HepG2 (cell line): ENCODE results near the gene MORN3. TPM values are rescaled to one million over a fixed set of nuclear protein-coding genes. Genes with fewer than 3 reads are reported as not detected.

ENCODE experiments used
- ASH2L ChIP-seq: fragments of 300-600, 200-600 bp; sonication (generic); IDR thresholded peaks from 2 replicates; pipeline ENCODE4 v1.7.0; 2017; ENCODE audit warnings: low read depth, mild to moderate bottlenecking, moderate library complexity, mixed read lengths, low read length; ENCODE audit not compliant: insufficient read length
- NFAT5 ChIP-seq: sonication (generic); formaldehyde crosslinking; IDR thresholded peaks from 2 replicates; pipeline ENCODE4 v1.4.0; 2020; ENCODE audit warnings: missing genetic modification reagents
- PBX3 ChIP-seq: sonication (generic); formaldehyde crosslinking; IDR thresholded peaks from 2 replicates; pipeline ENCODE4 v1.8.1; 2023; ENCODE audit warnings: missing genetic modification reagents, inconsistent platforms, borderline replicate concordance
- PITX1 ChIP-seq: sonication (generic); formaldehyde crosslinking; IDR thresholded peaks from 2 replicates; pipeline ENCODE4 v1.5.1; 2020; ENCODE audit warnings: mild to moderate bottlenecking, missing genetic modification reagents
- THAP11 ChIP-seq: IDR thresholded peaks from 2 replicates; pipeline ENCODE4 v1.6.1; 2016; ENCODE audit warnings: missing biosample characterization, missing genetic modification reagents
- ZMAT3 ChIP-seq: sonication (generic); formaldehyde crosslinking; conservative IDR thresholded peaks from 2 replicates; pipeline ENCODE4 v1.7.0; 2021; ENCODE audit warnings: missing genetic modification reagents
- ZNF207 ChIP-seq: fragments of 450-650 bp; IDR thresholded peaks from 2 replicates; pipeline ENCODE4 v1.6.1; 2016; ENCODE audit warnings: antibody characterized with exemption, borderline replicate concordance
- ZNF777 ChIP-seq: sonication (generic); formaldehyde crosslinking; IDR thresholded peaks from 2 replicates; pipeline ENCODE4 v1.4.0; 2020; ENCODE audit warnings: missing genetic modification reagents
- ZNF784 ChIP-seq: sonication (generic); formaldehyde crosslinking; IDR thresholded peaks from 2 replicates; pipeline ENCODE4 v1.5.1; 2020; ENCODE audit warnings: missing genetic modification reagents, mild to moderate bottlenecking, borderline replicate concordance
- polyA plus RNA-seq, 8 experiments: library from polyadenylated mRNA; depleted of rRNA in 3 of 8; stranded (reverse) in 7 of 8; unstranded in 1 of 8; fragments of >200 nt; fragmentation: Illumina TruSeq in 4 of 8; extraction: Trizol in 4 of 8; gene quantifications; 2 replicates each; pipeline versions ENCODE4 v1.2.1 to v1.2.3, GENCODE V29; 2011 to 2016; ENCODE audit warnings: low read depth in 4 of 8, missing spikeins in 1 of 8, mixed read lengths in 1 of 8; ENCODE audit not compliant: insufficient read depth in 1 of 8
- total RNA-seq, 5 experiments: library from RNA; depleted of rRNA; stranded (reverse); fragments of >200 nt; fragmentation: Illumina TruSeq; extraction: Trizol; gene quantifications; 2 replicates each; pipeline ENCODE4 v1.2.3, GENCODE V29; 2016; ENCODE audit warnings: low read depth in 1 of 5
- TF ChIP-seq, protein P1 (sequence below): sonication (generic); formaldehyde crosslinking; IDR thresholded peaks from 2 replicates; pipeline ENCODE4 v1.9.0; 2021; ENCODE audit warnings: missing genetic modification reagents, borderline replicate concordance
- TF ChIP-seq, protein P2 (sequence below): sonication (generic); formaldehyde crosslinking; IDR thresholded peaks from 2 replicates; pipeline ENCODE4 v1.5.0; 2020; ENCODE audit warnings: missing genetic modification reagents

The MORN3 gene
- total and polyA plus RNA-seq, 2 of the 13 experiments (the other 11 are each of a cell fraction or from before 2014, with no cell fraction given) = 1.1 to 2.0 TPM

- no peak for TF ChIP-seq NFAT5 (CRISPR knock-in tag)
- TF ChIP-seq PITX1 (CRISPR knock-in tag) = no peak
- no peak; the same call in 1 of the 2 replicates for TF ChIP-seq ZMAT3 (CRISPR knock-in tag)
- TF ChIP-seq, protein P1, sequence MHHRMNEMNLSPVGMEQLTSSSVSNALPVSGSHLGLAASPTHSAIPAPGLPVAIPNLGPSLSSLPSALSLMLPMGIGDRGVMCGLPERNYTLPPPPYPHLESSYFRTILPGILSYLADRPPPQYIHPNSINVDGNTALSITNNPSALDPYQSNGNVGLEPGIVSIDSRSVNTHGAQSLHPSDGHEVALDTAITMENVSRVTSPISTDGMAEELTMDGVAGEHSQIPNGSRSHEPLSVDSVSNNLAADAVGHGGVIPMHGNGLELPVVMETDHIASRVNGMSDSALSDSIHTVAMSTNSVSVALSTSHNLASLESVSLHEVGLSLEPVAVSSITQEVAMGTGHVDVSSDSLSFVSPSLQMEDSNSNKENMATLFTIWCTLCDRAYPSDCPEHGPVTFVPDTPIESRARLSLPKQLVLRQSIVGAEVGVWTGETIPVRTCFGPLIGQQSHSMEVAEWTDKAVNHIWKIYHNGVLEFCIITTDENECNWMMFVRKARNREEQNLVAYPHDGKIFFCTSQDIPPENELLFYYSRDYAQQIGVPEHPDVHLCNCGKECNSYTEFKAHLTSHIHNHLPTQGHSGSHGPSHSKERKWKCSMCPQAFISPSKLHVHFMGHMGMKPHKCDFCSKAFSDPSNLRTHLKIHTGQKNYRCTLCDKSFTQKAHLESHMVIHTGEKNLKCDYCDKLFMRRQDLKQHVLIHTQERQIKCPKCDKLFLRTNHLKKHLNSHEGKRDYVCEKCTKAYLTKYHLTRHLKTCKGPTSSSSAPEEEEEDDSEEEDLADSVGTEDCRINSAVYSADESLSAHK (CRISPR knock-in tag) = no peak
- TF ChIP-seq ZNF207 = no peak
- 0 out of 2 replicates have a peak, but pooled peaks have one; percentile 57 for TF ChIP-seq PBX3
- no peak for TF ChIP-seq ZNF784 (CRISPR knock-in tag)
- TF ChIP-seq ZNF777 (CRISPR knock-in tag) = peak; percentile 95
- peak; percentile 14 for TF ChIP-seq ASH2L
- TF ChIP-seq, protein P2, sequence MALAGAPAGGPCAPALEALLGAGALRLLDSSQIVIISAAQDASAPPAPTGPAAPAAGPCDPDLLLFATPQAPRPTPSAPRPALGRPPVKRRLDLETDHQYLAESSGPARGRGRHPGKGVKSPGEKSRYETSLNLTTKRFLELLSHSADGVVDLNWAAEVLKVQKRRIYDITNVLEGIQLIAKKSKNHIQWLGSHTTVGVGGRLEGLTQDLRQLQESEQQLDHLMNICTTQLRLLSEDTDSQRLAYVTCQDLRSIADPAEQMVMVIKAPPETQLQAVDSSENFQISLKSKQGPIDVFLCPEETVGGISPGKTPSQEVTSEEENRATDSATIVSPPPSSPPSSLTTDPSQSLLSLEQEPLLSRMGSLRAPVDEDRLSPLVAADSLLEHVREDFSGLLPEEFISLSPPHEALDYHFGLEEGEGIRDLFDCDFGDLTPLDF (CRISPR knock-in tag) = no peak
- no peak for TF ChIP-seq THAP11 (CRISPR knock-in tag)
These were observed 42.4 kb downstream of the MORN3 start (continued) for GRCh38 chr12:121626853-121627640.
